ENCODE data around the gene RNASE11.

DNA sequence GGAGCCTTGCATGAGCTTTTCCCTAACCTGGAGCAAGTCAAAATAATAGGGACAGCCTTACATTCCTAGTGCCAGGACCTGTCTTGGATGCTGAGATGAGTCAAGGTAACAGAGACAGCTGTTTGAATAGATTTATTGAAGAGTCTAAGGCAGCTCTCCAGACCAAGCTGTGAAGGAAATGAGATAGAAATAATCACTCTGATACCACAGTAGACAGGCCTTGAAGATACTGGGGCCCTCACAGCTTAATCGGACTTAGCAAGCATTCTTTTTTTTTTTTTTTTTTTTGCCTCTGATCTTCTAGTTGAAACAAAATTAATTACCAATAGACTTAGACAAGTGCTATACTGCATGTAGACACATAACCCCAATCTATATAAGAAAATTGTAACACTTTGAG lies 23.8 kb downstream of the RNASE11 start:
- no peak for TF ChIP-seq POLR2AphosphoS5 (IDR thresholded peaks at IDR 0.05; ENCODE audit: borderline replicate concordance, low read depth, low read length)
- TF ChIP-seq EZH2 (IDR thresholded peaks at IDR 0.05), result no peak
